GM18858 (cell line): ENCODE results near the gene DIDO1.
"Not testable (repeated sequence)": the region's sequence is repeated elsewhere in the genome, so short reads cannot be mapped to it uniquely, and the experiment has no call there.

Source experiments
- ATAC-seq: cut with Tn5 transposase; IDR thresholded peaks from one replicate; pipeline ENCODE4 v1.9.1; 2021; ENCODE audit not compliant: unreplicated experiment

DIDO1 gene

DNA sequence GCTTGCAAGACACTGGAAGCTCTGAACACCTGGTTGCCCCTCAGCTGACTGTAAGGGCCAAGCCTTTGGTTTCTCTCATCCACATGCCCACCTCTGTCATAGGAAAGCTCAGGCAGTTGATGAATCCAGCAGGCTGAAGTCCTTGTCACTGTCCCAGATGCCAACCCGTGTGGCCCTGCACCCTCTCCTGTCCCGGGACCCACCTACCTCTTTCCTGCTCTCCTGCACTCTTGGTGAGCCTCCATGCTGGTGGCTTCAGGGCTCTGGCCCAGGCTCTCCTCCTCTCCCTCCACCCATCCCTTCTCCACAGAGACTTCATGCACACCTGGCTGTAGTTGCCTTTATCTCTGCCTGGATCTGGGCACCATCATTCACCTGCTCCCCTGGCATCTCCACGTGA, 7.7 kb upstream of the DIDO1 start:
- ATAC-seq = no peak

DNA sequence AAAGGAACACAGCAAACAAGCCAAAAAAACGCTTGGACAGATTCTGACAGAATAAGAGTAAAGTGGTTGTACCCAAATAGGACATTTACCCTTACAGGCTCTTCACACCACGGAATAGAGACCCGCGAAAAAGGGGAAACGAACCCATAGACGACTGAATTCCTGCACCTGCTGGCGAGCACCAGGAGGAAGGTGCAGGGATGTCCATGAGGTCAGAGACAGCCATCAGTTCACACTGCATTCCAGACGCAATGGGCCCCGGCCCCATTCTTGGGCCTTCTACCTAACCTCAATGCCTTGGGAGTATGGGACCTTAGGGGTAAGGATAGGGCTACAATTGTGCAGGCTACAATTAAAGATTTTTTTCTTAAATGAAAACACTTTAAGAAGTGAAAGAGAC, 5.2 kb upstream of the DIDO1 start:
- no peak for ATAC-seq

DNA sequence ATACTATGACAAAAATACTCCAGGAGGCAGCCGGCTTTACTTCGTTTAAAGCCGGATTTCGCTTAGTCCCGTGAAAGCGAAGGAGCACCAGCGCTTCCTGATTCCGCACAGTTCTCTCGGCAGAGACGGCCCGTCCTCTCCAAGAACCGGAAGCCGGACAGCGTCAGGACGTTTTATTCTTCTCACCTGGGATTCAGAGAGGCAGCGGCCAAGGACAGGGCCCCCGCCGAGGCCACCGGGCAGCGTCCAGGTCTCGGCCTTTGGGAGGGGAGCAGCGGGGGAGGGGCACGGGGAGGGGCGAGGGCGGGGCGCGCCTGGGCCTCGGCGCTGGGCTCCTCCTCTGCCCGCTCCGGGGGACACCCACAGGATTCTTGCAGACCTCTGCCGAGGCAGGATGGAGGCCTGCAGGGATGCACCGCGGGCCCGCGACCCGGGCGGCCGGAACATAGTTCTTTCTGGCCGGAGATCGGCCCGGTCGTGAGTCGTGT, 2.8 kb upstream of the DIDO1 start:
- no peak for ATAC-seq

DNA sequence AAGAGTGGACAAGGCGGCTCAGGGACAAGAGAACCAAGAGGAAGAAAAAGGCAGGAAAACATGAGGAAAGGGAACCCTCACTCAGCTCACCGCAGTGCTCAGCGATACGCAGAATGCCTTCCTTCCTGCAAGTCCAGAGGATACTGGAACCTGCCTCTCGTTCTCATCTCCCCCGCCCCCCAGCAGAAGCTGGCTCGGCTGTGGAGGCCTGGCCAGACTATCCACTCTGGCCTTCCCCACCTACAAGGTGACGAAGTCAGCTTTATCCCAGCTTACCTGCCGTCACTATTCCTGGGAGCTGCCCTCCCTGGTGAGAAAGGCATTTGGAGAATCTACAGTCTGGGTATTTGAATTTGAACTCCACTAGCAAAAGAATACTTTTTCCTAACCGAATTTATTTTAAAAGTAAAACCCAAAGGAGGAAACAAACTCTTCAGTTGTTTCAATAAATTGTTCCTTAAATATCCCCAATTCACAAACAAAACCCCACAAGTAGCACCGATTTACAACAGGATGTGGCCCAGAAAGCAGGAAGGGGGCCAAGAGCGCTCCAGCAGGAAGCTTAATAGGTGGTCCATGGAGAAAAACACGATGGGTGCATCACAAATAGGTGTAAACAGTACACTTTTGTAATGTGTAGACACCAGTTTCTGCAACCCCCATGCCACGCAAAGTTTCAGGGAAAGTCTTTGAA, 2.1 kb upstream of the DIDO1 start:
- ATAC-seq = no peak

DNA sequence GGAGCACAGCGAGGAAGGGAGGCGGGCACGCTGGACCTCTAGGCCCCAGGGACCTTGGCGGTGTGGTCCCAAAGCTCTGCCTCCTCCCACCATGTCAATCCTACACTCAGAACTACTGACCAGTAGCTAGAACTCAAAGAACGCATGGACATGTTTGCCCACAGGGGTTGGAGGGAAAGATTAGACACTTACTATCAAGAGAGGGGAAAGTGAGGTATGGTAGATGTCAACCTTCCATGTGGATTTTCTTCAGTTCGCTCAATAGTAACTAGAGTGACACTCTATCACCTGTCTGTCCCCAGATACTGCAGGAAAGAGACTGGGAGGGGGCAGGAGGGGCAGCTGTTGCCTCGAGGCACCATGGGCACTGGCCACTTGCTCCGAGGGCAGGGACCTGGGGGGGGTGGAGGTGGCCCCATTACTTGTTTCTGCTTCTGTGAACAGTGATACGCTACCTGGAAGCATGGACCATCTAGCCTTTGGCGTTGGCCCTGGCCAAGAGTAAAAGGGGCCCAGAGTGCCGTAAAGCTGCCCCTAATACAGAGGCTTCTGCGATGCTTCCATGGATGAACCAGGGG, 912 bp upstream of the DIDO1 start:
- ATAC-seq = no peak

DNA sequence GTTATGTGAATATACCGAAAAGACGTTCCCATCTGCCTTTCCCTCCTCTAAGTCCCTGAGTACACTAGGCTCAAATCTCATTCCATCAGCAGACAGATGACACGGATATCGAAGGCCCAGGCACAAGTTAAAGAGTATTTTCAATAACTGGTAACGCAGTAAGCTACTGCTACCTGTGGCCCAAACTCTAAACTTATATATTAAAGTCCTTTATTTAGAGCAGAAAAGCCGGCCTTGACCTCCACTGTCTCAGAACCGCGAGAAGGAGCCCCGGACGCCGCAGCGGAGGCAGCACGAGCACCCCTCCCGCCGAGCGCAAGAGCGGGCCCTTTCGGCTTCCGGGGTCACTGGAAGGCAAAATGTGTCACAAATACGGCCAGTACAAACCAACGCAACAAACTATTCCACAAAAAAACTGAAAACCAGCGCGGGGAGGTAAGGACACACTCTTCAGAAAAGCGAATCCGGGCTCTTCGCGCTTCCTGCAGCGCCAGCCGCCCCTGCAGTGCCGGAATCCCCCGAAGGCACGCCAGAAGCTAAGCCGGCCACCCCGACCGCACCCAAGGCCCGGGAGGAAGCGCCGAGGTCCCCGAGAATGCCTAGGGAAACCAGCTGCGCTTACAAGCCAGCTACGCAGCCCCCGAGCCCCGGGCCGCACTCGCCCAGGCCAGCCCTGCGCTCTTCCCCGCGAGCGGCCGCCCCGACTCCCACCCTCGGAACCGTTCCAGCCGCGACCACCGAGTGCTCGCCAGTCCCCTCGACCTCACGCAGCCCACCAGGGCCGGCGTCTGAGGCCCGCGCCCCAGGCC, 681 bp downstream of the DIDO1 start:
- peak; percentile 1 for ATAC-seq

DNA sequence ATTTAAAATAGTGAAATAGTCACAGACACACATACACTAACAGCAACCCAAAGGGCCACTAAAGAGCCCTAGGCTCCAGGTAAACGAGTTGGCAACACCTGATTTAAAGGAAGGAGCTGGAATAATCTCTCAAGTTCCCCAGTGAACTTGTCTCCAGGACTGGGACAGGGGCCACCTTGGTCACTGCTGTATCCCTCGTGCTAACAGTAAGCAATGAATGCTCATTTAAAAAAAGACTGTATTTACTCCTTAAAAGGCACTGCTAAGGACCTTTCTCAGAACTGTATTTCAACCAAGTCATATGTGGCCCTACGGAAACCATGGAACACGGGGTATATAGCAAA, 1.3 kb downstream of the DIDO1 start:
- ATAC-seq = no peak

DNA sequence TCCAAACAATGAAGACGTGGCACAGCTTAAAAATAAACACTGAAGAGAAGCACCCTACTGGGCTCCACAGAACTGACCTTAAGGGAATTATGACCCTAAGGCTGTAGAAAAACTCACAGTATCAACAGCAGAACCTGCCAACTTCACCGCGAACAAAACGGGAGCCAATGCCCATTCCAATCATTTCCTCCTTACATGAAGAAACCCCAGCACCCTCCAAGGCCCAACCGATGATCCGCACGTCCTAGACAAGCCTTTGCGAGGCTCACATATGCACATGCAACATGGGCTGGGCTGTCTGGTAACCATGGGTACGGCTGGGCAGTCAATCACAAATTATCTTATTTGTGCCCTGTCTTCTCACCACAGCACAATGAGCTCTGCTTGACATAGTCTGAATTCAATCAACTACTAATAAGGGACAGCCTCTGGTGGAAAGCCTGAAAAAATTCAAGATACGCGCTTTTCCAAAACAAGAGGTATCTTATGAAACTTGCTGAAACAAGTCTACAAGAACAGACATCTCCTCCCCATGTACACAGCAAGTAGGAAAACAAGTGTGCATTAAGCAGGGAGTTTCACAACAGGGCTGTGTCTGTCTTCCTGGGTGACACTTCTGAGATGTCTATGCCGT, 1.7 kb downstream of the DIDO1 start:
- no peak for ATAC-seq

DNA sequence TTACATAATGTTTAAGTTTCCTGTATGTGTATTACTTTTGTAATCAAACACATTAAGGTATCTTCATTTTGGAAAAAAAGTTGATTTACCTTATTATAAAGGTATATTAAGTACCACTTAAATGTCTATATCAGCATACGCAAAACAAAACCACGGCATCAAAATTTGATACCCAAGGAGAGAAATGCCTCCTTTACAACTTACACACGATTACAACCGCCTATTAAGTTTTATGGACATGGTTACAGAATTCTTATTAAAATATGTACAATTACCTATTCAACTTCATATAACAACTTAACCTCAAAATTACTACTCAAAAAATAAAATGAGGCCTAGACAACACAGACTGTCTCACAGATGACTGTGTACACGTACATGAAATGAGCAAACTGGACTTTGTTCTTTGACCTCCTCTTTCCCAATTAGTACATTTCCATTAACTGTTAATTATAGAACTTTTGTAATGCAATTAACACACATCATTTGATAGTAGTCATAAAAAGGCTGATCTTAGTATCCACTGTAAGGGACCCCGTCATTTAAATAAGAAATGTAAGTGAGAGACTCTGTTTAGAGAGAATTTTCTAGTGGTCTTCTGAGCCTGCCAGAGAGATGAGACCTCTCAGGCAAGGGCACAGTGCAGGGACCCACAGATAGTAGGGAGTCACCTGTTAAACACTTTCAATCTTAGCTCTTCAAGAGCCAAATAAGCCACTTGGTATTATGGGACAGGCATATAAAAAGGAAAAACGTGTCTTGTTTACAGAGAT, 2.5 kb downstream of the DIDO1 start:
- ATAC-seq = no peak

DNA sequence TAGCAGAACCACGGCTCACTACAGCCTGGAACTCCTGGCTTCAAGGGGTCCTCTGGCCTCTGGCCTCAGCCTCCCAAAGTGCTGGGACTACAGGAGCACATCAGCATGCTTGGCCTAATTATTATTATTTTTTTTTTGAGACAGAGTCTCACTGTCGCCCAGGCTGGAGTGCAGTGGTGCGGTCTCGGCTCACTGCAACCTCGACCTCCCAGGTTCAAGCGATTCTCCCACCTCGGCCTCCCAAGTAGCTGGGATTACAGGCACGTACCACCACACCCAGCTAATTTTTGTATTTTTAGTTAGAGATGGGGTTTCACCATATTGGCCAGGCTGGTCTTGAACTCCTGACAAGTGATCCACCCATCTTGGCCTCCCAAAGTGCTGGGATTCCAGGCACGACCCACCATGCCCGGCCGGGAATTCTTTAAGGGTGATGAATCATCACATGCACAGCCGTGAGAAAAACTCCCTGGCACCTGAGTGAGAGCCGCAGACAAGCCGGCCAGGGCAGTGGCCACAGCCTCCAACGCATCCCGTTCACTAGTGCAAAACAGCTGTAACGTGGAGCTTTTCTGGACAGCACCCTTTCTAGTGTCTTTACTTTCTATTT, 3.1 kb downstream of the DIDO1 start:
- not testable (repeated sequence) for ATAC-seq

DNA sequence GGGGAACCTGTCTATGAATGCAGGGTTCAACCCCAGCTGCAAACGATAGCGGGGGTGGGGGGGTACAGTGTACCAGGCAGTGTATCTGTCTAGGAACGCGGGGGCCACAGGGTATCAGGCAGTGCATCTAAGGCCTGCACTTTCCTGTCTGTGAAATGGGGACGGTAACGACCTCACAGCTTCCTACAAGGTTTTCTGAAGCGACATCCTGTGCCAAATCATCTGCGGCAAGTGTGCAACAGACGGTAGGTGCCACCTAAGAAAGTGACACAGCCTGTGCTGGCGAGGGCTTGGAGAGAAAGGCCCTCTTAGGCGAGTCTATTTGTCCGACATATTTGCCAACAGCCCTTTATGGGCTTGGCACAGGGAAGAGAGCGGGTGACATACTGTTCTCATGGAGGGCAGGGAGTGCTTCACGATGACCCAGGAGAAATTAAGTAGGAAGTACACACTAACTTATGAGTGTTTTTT, 3.8 kb downstream of the DIDO1 start:
- no peak for ATAC-seq

DNA sequence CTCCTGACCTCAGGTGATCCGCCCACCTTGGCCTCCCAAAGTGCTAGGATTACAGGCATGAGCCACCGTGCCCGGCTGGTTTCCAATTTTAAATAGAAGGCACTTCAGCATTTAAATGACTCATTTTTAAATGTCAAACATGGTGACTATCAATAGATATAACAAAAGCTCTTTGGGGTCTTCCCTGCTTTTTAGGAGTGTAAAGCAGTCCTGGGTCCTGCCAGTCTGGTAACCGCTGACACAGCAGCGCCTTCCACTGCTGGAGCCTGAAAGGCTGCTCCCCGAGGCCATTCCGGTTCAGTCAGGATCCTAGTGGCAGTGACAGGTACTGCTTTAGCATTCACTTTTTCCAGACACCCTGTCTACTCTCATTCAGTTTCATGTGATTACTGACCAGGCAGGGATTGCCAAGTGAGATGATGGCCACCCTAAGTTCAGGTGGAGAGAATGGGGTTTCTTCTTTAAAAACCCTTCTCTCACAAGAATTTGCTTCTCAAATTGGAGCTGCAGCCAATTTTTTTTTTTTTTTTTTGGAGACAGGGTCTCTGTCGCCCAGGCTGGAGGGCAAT, 5.1 kb downstream of the DIDO1 start:
- no peak for ATAC-seq

DNA sequence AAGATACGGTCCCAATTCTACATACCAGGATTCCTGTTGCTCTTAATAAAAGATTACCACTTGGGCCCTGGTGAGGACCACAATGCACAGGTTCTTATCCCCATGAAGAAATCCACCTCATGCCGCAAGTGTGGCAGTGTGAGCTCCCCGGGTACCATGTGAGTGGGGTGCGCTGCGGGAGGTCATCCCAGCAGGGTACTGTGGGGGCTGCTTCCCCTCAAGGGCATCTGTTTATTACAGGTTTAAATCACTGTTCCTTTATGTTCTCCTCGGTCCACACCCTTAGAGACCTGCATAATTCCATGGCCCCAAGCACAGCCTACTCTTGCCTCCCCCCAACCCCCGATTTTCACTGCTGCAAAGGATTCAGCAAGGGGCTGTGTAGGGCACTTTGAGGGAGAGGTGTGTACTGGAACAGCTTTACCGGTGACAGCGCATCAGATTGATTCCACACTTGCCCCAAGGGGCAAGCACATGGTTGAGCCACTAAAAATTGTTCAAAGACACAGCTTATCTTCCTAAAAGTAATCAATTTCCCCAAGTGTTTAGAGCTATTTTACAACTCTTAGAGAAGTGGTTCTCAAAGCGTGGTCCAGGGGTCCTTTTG, 6.2 kb downstream of the DIDO1 start:
- no peak for ATAC-seq

DNA sequence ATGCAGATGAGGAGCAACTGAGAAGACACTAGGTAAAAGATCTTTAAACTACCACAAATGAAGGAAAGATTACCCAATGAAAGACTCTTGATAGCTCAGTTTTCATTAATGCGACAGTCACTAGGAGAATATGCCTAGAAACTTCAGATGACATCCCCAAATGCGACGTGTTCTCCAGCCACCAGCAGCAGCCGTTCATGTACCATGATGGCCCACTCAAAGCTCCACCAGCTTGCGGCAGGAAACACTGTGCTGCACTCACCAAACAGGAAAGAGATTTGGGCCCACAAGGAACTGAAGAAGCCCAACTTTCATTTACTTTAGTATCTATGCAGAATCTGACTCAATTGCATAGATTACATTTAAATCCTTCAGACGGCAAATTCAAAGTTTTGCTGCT, 7.5 kb downstream of the DIDO1 start:
- no peak for ATAC-seq

DNA sequence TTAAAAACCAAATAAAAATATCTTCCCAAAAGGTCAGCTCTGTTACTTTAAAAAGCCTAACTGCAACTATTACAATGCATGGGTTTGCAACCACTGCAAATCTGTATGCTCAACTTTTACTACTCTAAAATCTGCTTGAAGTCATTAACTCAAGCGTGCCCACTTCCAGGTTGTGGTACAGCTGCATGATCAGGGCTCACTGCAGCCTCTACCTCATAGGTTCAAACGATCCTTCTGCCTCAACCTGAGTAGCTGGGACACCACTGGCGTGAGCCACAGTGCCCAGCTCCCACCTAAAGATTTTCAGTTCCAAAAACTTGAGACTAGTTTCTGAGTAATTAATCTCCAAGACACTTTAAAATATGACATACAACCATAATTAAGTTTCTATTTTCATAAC, 8.2 kb downstream of the DIDO1 start:
- ATAC-seq = no peak

DNA sequence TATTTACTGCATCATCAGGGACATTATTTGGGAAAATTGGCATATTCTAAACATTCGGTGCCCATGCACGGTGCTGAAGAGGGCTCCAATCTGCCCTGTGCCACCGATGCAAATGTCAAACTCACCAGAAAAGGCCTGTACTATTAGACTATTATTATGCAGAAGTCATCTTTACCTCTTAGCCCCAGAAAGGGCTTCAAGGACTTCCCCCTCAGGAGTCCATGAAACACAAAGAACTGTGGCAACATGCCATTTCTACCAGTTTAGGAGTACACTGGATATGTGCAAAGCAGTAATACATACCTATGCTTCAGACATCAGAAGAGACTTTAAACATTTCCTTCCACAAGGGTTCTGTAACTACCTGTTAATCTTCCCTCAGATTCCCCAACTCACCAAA, 8.6 kb downstream of the DIDO1 start:
- ATAC-seq = no peak

DNA sequence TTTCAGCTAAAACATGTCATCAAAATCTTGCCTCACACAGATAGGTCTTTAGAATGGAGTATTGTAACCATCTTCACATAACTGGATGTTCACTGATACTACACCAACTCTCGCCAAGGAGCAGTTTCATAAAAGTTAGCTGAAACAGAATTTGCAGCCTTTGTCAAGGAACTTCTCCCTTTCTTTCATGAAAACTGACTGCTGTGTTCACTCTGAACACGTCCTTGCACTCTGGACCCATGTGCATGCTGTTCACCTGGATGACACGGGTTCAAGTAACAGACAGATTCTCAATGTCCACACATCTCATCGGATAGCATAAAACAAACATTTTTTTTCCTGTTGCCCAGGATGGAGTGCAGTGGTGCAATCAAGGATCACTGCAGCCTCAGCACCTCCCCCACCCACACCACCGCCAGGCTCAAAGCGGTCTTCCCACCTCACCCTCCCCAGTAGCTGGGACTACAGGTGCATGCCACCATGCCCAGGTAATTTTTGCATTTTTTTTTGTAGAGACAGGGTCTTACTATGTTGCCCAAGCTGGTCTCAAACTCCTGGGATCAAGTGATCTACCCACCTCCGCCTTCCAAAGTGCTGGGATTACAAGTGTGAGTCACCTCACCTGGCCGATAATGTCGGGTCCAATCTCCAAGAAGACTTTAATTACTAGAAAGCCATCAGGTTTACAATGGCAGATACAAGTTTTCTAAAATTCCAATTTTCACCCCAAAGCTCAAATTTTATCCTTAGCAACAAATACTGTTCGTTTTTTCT, 9.4 kb downstream of the DIDO1 start:
- no peak for ATAC-seq

DNA sequence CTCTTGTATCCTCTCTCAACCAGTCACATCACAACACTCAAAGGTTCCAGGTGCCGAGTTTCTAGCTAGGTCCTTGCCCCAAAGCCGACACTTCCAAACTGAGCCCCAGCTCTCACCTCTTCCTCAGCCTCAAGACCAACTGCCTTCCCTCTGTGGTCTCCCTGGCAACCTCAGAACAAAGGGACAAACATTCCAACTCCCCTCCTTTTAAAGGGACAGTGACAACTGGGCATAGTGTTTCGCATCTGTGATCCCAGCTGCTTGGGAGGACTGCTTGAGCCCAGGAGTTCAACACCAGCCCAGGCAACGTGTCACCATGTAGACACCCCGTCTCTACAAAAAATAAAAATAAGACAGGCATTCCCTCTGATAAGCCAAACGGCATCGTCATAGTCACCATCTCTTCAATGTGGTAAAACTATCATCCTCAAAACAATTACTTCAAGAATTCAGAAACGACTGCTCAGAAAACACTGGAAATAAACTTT, 11.3 kb downstream of the DIDO1 start:
- ATAC-seq = no peak

DNA sequence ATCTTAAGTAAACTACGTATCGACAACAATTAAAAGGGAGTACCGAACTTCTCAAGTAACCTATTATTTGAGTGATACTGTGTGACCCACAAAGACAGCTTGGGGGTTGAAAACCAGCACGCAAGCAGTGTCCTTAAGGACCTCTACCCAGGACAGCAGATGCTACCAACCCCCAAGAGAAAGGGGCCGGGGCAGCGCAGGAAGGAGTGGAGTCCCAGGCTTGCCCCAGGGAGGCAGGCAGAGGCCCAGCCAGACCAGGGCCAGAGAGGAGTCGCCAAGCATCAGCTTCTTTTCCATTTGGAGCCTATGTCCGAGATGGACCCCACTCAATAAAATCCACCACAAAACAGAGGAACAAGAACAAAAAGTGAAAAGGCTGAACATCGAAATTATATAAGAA, 11.9 kb downstream of the DIDO1 start:
- no peak for ATAC-seq
